ENCODE results near the gene TEX51.

Gene TEX51

DNA sequence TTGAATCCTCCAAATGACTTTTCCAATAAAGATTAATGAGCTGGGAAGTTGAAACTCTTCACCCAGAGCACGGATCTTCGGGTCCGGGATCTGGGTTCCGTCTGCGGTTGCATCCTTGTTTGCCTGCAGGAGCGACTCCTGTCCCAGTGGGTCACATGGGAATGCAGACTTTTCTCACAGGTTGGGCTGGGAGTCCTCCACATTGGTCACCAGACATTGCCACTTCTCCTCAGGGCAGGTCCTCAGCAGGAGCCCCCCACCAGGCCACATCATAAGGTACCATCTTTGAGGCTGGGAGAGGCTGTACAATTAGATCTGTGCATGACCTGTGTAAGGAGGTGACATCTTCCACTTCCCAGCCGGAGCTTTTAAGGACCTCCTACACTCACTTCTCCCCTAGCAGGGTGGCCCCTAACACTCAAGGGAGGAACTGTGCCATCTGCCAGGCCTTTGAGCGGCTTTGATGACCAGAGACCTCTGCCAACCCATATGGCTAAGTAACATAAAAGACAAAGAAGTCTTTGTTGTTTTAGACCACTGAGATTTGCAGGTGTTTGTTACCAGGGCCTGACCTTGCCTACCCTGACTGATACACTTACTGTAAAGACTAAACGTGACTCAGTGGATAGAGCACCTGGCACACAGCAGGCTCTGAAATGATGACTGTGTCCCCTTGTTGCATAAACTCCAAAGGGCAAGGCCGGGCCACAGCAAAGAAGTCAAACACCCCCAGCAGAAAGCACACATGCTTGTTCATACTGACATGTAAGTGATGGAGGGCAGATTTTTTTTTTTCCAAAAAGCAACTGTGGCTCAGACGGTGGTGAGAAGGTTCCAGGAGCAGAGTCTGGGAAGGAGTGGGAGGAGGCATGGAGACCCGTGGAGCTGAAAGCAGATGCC, 7.9 kb upstream of the TEX51 start:
- in situ Hi-C loops (cut with MboI; ENCODE audit: low sequenced_read_pairs), result no loop called here

DNA sequence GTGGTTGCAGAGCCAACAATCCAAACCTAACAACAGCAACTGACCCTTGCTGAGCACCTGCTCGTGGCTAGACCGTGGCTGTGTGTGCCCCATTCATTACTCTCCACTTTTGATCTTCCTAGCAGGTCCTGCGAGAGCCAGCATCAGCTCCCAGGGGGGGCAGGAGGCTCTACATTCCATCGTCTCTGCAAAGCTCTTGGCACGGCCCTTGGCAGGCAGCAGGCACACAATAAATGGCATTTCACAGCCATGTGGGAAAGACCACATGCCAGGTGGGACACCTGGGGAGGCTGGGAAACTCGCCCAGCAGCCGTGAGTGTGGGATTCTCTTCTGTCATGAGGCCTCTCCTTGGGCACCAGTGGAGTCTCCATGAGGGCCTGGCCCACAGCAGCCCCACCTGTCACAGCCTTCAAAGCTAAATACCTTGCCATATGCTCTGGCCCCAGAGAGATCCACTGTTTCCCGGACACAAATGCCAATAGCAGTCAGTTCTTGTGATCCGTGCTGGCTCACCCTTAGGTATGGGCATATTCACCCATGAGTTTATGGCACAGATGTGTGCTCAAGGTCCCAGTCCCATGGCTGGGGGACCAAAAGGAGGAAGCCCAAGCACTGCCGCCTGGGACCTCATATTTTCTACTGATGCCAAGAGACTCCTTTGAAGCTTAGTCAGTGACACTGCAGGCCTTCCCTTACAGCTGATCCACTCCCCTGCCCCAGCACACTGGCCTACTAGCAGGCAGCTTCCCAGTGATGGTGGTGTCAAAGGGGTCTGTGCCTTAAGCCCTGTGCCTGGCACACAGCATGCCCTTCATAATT, 6.8 kb upstream of the TEX51 start:
- in situ Hi-C loops (cut with MboI; ENCODE audit: low sequenced_read_pairs), result no loop called here

DNA sequence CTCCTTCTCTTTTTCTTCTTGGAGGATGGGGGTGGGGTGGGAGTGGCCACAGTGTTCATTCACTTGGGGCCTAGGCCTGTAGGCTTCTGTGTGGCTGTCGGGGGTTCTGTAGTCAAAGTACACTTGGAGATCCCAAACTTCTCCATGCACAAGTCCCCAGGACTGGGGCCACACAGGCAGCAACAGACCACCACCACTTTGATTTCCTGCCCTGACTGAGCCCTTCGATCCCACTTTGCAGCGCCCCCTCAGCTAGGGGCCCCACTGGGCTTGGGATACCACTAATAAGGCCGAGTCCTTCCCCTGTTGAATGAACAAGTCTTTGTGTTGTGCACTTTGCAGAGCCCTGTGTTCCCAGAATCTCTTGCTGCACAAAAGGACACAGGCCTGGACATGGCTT, 5.5 kb upstream of the TEX51 start:
- in situ Hi-C loops (cut with MboI; ENCODE audit: low sequenced_read_pairs), result no loop called here

DNA sequence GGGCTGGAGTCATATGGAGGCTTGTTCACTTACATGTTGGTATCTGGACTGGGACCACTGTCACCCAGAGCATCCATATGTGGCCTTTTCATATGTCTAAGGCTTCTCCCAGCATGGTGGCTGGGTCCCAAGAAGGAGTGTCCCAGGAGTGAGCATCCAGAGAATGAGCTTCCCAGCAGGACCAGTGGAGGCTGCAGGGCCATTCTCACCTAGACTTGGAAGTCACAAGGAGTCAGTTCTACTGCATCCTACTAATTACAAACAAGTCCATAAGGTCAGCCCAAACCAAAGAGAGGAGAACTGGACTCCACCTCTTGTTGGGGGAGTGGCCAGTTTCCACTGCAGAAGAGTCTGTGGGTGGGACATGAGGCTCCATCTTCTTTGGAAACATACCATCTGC, 5.1 kb upstream of the TEX51 start:
- in situ Hi-C loops (cut with MboI; ENCODE audit: low sequenced_read_pairs), result no loop called here

DNA sequence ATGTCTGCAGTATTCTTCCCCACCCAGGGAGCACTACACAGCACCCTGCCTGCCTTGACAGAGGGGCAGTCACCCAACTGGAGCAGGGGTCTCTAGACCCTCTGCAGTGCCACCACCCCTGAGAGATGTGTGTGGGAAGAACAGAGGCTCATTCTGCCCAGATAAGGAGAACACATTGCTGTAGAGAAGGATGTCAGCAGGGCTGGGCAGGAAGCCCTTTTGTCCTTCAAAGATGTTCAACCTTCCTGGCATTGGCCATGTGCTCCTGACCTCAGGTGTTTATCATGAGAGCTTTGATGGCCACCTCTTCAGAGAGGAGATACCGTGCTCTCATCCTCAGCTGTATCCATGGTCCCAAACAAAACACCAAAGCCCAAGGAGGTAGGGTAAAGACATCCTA, 4.6 kb upstream of the TEX51 start:
- in situ Hi-C loops (cut with MboI; ENCODE audit: low sequenced_read_pairs), result no loop called here

DNA sequence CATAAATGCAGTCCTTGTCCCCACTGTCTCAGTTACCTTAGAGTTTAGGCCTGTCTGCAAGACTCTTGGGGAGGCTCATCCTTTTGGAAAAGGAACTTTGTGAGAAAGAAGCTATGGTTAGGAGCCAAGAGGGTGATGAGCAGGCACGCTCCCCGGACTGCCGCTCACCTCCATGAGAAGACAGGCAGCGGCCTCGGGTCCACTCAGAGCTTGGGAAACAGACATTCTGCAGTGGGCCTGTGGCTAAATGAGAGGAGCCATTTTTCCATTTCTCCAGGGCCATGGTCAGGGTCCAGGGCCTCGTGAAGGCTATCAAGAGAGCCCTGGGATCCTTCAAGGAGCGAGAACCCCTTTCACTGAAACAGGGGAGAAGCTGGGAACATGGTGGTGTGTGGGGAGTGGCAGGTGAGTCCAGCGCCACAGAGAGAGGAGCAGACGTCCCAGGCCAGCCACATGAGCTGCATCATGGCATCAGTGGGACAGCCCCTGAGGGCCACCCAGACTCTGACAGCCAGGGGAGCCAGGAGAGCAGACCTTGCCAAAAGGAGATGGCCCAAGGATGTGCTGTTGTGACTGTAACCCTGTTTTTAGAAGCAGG, 4.0 kb upstream of the TEX51 start:
- in situ Hi-C loops (cut with MboI; ENCODE audit: low sequenced_read_pairs), result no loop called here

DNA sequence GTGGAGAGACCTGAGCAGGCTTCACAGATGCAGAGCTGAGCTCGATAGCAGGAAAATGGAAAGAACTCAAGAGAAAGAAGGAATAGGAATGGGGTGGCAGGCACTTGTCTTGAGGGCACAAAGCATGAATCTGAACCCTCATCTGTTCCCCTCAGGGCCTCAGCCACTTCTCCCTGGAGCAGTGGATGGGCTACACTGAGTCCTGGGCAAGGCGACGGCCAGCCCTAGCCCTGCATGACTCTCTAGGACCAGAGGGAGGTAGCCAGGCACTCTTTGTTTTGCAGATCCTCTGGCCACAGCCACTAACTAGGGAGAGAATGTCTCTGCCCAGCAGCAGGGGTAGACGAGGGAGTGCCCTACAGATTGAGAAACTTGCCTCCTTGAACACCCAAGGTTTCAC, 3.4 kb upstream of the TEX51 start:
- in situ Hi-C loops (cut with MboI; ENCODE audit: low sequenced_read_pairs), result no loop called here

DNA sequence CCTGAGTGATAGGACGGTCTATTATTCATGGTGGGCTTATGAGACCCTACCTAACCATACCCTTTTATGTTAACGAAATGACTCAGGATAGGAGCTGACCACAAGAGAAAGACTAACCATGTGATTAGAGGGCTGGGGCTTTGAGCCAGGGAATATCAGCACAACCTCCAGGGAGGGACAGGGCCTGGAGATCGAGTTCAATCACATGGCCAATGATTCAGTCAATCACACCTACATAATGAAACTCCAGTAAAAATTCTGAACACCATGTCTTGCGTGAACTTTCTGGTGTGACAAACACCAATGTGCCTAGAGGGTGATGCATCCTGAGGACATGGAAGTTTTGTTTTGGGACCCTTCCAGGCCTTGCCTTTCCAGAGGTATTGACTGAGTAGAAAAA, 2.2 kb upstream of the TEX51 start:
- in situ Hi-C loops (cut with MboI; ENCODE audit: low sequenced_read_pairs), result no loop called here

DNA sequence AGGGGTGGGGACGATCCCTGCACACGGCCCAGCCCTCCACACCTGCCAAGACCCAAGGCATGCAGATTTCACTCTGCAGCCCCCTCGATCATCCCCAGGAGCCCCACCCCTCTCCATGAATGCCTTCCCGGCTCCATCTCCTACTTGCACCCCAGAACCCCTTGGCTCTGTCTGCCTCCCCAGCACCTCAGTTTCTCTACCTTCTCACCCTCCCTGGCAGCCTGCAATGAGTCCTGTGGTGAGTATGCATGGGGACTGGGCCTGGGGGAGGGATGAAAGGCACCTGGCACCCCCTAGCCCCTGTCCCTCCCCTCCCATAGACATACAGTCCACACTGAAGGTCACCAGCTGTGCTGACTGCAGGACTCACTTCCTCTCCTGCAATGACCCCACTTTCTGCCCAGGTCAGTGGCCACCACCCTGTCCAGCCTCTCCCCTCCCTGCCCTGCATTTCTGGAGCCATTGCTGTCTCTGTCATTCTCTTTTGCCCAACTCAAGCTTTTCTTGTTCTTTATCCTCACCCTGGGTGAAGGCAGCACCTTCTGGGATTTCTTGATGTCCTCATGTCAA, 1.0 kb downstream of the TEX51 start:
- in situ Hi-C loops (cut with MboI; ENCODE audit: low sequenced_read_pairs), result no loop called here

DNA sequence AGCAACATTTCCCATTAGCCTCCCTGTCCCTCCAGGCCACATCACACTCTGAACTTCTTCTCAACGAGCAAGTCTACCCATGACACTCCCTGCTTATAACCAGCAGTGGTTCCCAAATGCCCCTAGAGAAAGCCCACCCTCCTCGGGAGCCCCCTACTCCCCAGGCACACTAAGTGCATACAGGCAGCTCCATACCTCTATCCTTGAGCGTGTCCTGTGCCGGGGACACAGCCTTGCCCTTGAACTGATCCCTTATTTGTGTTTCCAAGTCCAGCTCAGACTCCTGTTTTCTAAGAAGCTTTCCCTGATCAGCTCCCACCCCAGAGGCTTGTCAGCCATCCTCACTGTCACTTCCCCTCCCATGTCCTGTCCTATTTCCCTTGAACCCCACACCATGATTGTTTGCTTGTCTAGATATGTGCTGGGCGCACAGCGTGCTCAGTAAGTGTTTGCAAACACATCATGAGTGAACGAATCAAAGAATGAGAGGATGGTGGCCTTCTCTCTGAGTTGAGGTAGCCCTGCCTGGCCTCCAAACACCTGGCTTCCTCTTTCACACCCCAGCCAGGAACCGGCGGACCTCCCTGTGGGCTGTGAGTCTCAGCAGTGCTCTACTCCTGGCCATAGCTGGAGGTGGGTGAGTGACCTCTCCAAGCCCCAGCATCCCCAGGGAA, 2.1 kb downstream of the TEX51 start:
- in situ Hi-C loops (cut with MboI; ENCODE audit: low sequenced_read_pairs), result no loop called here

DNA sequence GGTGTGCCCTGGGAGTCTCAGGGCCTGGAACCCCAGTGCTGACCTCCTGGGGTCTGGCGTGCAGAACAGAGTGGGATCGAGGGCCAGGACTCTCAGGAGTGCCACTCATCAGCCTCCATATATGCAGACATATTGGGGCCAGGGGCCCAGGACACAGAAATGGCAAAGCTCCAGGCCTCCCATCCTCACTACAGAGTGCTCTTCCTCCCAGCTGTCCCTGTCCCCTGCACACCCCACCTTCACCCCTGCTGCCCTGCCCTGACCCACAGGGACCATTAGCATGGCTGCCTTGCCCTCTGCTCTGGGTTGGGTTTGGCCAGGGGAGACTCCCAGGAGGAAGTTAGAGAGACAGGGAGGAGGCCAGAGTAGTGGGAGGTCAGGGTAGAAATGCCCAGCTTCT, 2.8 kb downstream of the TEX51 start:
- in situ Hi-C loops (cut with MboI; ENCODE audit: low sequenced_read_pairs), result no loop called here

DNA sequence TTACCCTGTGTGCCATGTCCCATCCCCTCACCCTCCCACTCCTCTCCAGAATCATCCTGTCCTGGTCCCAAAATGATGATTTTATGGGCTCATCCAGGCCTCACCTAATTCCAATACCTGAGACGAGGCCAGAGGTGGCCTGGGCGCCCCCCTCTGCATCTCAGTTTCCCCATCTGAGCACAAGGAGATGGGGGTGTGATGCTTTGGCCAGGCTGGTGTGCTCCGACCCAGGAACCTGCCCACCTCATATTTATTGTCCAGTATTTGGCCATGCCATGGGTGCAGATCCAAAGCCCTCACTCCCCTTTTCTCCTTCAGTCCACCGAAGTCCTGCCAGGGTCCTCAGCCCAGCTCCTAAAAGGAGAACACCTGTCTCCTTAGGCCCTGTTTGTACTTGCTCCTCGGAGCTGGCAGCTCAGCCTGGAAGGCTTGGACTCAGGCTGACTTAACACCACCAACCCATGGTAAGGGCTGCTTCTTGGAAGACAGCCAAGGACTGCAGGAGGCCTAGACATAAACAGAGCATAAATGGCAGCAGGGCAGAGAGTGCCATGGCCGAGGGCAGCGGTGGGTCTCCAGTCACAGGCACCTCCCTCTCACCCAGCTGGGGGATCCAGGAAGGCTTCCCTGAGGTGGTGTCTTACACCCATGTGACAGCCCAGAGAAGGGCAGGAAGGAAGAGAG, 3.6 kb downstream of the TEX51 start:
- in situ Hi-C loops (cut with MboI; ENCODE audit: low sequenced_read_pairs), result no loop called here

DNA sequence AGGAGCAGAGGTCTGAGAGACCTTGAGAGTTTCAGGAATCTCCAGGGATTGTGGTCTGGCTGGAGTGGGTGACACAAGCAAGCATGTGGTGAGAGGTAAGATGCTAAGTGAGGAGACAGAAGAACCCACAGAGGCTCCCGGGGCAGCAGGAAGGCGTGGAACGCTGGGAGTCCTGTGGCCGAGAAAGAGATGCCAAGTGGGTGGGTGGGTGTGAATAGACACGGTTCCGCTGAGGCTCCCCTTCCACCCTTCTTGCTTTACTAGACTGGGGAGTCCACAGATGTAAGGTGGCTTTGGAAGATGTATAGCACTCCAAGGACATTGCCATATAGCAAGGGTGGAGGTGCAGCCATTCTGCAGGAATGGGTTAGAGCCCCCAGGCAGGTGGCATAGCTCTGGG, 4.2 kb downstream of the TEX51 start:
- in situ Hi-C loops (cut with MboI; ENCODE audit: low sequenced_read_pairs), result no loop called here

DNA sequence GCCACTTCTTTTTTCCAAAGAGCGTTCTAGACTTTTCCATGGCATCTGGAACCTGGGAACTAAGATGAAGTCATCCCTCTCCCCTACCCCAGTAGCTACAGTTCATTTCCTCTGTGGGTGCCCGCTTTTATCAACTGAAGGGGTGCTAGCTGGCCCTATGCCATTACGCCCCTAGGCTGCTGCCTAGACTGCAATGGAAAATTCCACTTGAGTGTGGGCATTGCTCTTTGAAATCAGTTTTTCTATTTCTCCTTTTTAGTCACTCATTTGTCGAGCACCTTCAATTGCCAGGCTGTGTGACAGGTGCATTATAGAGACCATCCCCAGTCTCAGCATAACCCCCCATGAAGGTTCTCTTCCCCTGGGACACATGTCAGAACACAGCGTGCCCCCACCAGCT, 7.3 kb downstream of the TEX51 start:
- in situ Hi-C loops (cut with MboI; ENCODE audit: low sequenced_read_pairs), result no loop called here

DNA sequence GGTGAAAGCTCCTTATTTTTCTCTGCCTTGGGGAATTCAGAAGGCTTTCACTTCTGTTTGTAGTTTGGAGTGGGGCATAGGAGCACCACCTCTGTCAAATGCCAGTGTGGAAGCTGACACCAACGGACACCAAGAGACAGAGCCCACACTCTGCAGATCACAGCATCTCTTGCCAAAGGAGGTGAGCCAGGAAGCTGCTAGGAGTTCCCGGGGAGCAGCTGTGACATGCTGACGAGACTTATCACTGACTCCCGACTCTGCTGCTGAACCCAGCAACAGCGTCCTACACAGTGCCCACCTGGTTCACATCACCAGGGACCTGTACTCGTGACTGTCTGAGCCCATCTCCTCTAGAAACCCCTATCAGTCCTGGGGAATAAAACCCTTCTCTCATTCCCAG, 8.1 kb downstream of the TEX51 start:
- in situ Hi-C loops (cut with MboI; ENCODE audit: low sequenced_read_pairs), result no loop called here

DNA sequence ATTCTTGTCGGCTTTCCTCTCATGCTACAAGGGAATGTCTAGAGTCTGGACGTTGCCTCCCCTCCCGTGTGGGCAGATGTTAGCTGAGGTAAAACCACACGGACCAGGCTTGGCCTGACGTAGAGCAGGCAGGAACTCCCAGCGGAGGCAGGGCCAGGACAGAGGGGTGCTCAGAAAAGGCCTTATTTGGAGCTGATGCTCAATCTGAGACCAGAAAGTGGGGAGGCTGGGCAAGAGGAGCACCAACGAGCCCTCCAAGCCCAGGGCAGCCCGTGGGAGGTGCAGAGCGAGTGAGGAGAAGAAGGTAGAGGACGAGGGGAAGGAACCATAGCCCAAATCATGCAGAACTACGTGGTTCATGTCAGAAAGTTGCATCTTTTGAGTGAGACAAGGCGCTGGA, 9.0 kb downstream of the TEX51 start:
- in situ Hi-C loops (cut with MboI; ENCODE audit: low sequenced_read_pairs), result no loop called here

DNA sequence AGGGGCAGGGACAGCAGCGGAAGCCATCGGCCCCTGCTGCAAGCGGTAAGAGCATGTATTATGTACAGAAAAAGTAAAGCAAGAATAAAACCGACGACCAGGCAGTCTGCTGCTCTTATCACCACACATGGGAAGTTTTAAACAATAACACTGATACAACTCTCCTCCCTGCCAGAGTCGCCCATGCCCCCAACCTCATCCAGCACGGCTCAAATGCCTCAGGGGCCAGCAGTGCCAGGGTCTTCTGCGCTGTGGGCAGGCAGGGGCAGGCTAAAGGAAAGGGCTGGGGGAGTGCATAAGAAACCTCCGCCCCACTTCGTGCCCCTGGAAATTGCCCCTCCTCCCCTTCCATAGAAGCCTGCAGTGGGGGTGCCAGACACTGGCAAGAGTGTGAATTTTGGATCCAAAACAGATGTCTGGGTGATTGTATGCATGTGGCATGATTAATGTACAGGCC, 10.1 kb downstream of the TEX51 start:
- in situ Hi-C loops (cut with MboI; ENCODE audit: low sequenced_read_pairs), result no loop called here

DNA sequence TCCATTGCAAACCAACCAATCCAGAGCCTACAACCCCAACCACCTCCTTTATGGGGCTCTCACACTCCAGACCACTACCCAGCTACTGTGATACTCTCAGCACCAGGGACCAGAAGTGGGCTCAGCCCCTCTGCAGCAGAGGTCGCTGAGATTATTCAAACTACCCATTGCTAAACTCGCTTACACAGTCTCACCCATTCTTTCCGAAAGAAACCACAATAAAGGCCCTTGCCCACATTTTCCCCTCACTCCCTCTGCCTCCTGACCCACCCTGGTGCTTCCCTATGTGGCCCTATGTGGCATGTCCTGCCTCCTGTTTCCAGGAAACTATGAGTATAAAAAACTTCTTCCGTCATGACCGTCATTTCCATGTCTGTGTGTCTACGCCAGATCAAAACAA, 10.7 kb downstream of the TEX51 start:
- in situ Hi-C loops (cut with MboI; ENCODE audit: low sequenced_read_pairs), result no loop called here

DNA sequence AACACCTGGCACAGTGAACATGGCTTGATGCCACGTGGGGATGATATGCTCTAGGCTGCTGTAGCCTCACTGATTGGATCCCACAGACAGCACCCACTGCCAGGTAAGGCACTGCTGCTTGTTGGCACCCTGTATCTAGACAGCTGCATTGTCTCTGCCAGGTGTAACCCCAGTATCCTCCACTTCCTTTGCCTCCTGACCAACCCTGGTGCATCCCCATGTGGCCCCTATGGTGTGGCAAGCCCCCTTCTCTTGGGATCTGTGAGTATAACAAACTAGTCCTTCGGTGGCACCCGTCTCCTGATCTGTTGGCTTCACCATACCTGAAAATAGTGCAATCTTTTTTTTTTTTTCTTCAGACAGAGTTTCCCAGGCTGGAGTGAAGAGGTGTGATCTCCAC, 11.1 kb downstream of the TEX51 start:
- in situ Hi-C loops (cut with MboI; ENCODE audit: low sequenced_read_pairs), result no loop called here

DNA sequence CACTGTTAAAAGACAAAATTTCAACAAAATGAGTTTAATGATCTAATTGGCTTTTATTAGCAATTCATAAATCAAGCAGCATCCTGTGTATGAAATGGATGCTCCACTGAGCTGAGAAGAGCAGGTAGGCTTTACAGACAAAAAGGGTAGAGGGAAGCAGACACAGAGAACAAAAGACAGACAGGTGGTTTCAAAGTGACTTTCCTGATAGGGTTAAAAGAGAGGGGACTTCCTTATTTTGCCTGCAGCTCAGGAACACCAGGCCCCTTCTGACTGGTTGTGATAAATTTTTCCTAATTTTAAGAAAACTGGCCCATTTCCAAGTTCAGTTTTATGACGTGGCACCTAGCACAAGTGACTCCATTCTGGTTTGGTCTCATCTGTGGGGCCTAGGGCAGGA, 11.9 kb downstream of the TEX51 start:
- in situ Hi-C loops (cut with MboI; ENCODE audit: low sequenced_read_pairs), result no loop called here
